Amniotic stem cell (primary cell): Measurements from ENCODE around the gene PLA2G2C.
A peak's percentile ranks its signal among the peaks of the same experiment; 100 is the strongest.
"Not testable (repeated sequence)": the region's sequence is repeated elsewhere in the genome, so short reads cannot be mapped to it uniquely, and the experiment has no call there.

Source experiments
- DNase-seq: peaks from one replicate; lab custom pipeline; 2025; lab: John Stamatoyannopoulos, UW

Gene PLA2G2C

GRCh38 chr1:20185834-20186782 is at the start of gene PLA2G2C, which contains the start of gene UBXN10:
TSS of gene PLA2G2C (minus strand) at chr1:20186518. CDS start at chr1:20177363, 9,155 bp downstream.
TSS of gene UBXN10 (plus strand) at chr1:20186096. CDS start at chr1:20190562, 4,466 bp downstream.
- no peak for DNase-seq

GRCh38 chr1:20234788-20235535 is 48.6 kb upstream of the PLA2G2C start:
- DNase-seq: no peak

- DNase-seq: no peak
Observed at GRCh38 chr1:20233866-20234265, 47.5 kb upstream of the PLA2G2C start.

- peak; percentile 45 for DNase-seq
Observed at GRCh38 chr1:20233394-20233793, 47.1 kb upstream of the PLA2G2C start.

- not testable (repeated sequence) for DNase-seq
Observed at GRCh38 chr1:20232564-20232963, 46.2 kb upstream of the PLA2G2C start.

GRCh38 chr1:20229171-20229570 is 42.9 kb upstream of the PLA2G2C start:
- no peak for DNase-seq

GRCh38 chr1:20228314-20228825 is 42.1 kb upstream of the PLA2G2C start:
- DNase-seq: no peak

- DNase-seq: no peak
Observed at GRCh38 chr1:20227704-20228103, 41.4 kb upstream of the PLA2G2C start.

GRCh38 chr1:20224546-20224945 is 38.2 kb upstream of the PLA2G2C start:
- DNase-seq: no peak

GRCh38 chr1:20223551-20224419 is 37.5 kb upstream of the PLA2G2C start:
- no peak for DNase-seq

GRCh38 chr1:20223106-20223505 is 36.8 kb upstream of the PLA2G2C start:
- DNase-seq: no peak

- DNase-seq: no peak
Observed at GRCh38 chr1:20220036-20220435, 33.7 kb upstream of the PLA2G2C start.

GRCh38 chr1:20219053-20219452 is 32.7 kb upstream of the PLA2G2C start:
- DNase-seq: not testable (repeated sequence)

GRCh38 chr1:20216574-20216973 is 30.3 kb upstream of the PLA2G2C start:
- DNase-seq: no peak

GRCh38 chr1:20215716-20216115 is 29.4 kb upstream of the PLA2G2C start:
- DNase-seq: no peak

GRCh38 chr1:20212685-20213331 is 26.5 kb upstream of the PLA2G2C start:
- DNase-seq: peak; percentile 11

GRCh38 chr1:20212085-20212684 is 25.9 kb upstream of the PLA2G2C start:
- DNase-seq: no peak

GRCh38 chr1:20211511-20211931 is 25.2 kb upstream of the PLA2G2C start:
- no peak for DNase-seq

- DNase-seq: no peak
Observed at GRCh38 chr1:20210736-20211460, 24.6 kb upstream of the PLA2G2C start.

- DNase-seq: no peak
Observed at GRCh38 chr1:20209471-20209870, 23.2 kb upstream of the PLA2G2C start.
